ENCODE data around the gene KIAA0232.
"Not testable (repeated sequence)": the region's sequence is repeated elsewhere in the genome, so short reads cannot be mapped to it uniquely, and the experiment has no call there.

KIAA0232 gene

DNA sequence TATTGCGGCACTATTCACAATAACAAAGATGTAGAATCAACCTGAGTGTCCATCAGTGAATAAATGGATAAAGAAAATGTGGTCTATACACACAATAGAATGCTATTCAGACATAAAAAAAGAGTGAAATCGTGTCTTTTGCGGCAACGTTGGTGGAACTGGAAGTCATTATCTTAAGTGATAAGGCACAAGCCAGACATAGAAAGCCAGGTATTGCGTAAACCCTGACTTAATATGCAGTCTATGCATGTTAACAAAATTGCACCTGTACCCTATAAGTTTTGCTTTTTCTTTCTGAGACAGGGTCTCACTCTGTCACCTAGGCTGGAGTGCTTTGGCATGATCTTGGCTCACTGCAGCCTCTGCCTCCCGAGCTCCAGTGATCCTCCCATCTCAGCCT is 28.6 kb downstream of the KIAA0232 start:
- no peak for DNase-seq

DNA sequence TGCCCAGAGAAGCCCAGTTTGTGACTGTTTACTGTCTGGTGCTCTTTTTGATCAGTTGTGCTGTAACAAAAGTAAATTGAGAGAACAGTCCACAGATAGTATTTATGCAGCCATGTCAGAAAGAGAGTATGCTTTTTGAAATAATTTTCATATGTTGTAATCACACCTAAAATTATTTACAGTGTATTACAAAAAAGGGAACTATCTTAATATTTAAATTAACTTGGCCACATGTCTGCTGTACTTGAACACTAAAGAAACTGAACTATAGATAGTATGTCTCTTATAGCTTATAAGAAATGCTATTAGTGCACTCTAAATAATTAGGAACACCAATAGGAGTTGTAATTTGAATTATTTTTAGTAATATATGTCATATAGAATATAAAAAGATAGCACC is 30.2 kb downstream of the KIAA0232 start:
- DNase-seq = no peak

DNA sequence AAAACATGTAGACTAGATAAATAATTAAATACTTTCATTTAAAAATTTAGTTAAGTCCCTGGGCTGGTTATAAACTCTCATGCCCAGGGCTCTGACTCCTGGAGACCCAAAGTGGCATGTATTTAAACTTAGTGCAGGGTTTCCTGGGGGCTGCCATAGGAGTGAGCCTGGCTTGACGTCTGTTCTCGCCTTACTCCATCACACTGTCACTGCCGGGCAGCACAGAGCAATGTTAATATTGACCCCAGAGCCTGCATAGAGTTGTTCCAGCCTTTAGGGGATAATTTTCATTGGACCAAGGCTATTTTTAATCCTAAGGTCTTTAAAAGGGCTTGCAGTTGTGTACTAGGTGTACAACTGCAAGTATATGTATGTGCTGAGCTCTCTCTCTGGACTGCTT is 31.2 kb downstream of the KIAA0232 start:
- DNase-seq = no peak

DNA sequence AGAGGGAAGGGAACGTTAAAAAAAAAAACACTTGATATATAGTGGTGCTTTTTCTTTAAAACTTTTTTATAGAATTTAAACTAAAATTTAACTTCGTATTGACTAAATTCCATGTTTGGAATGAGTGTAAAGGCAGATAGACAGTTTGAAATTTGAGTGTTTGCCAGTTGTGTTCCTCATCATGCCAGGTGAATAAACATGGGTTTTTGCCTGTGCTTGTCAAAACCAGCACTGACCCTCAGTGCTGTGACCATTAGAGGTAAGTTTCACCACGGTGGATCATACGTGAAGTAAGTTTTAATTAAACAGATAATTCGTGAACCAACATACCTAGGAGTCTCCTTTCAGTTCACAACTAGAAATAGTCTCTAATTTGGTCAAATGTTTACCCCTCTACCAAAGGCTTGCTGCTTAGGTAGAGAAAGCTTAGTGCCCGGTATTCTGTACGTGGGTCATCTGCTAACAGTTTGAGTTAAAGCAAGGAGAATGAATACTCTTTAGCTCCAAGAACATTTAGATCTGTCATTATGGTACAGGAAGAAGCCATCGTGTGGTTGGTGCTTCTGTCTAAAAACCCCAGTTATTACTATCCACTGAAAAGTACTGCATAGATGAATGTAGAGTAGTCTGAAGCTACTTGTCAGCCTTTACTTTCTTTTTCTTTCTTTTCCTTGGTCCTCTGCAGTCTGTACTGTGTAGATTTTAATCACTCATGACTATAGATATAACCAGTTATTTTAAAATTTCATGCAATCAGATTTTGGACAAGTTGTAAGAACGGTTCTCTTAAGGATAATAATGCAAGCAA is 32.7 kb downstream of the KIAA0232 start:
- DNase-seq = no peak

DNA sequence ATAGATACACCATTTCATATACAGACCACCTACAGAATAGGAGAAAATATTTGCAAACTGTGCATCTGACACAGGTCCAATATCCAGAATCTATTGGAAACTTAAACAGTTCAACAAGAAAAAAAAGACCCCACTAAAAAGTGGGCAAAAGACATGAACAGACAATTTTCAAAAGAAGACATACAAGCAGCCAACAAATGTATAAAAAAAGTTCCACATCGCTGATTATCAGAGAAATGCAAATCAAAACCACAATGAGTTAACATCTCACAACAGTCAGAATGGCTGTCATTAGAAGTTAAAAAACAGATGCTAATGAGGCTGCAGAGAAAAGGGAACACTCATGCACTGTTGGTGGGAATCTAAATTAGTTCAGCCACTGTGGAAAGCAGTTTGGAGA is 36.8 kb downstream of the KIAA0232 start:
- DNase-seq = no peak

DNA sequence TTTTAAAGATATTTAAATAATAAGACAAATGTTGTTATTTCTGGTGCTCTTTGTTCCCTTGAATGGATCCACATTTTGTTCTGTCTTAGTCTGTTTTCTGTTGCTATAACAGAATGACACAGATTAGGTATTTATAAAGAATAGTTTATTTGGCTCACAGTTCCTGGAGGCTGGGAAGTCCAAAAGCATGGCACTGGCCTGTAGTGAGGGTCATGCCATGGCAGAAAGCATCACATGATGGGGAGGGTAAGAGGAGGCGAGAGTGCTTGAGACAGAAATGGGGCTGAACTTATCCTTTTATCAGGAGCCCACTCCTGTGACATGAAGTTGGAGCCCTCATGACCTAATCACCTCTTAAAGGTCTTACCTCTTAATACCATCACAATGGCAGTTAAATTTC is 38.2 kb downstream of the KIAA0232 start:
- DNase-seq = no peak

DNA sequence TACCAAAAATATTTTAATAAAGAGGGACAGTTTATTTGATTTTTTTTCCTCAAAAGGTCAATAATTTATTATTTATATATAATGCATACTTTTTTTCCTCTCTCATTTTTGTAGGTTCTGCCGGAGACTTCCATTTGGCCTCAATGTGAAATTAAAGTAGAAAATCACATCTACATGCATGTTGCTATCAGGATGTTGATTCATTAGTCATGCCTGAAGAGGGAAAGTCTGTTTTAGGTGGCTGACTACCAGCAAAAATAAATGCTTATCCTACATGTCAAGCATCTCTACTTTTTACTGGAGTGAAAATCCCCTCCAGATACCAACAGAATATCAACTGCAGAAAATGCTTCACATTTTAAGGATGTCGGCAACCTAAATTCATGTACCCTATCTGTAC is 41.5 kb downstream of the KIAA0232 start:
- no peak for DNase-seq

DNA sequence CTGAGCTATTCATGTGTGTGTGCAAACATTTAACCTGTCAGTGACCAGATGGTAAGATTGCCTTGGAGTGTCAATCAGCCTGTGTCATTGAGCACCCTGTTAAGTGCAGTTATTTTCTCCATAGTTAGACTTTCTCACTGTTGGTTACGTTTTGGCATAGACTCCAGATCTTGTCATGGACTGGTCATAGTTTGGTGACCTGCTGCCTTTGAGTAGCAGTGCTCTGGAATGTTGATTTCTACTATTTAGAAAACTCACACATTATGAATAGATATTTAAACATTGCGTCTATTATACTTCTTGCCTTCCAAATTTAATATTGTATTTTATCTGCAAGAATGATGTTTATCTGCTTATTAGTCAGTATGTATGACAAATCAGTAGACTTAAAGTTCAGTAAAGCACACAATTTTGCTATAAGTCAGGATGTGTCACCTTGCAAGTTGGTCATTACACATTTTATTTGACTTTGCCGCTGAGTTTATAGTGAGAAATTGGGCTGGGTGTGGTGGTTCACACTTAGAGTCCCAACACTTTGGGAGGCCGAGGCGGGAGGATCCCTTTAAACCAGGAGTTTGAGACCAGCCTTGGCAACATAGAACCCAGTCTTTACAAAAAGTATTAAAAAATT is 42.4 kb downstream of the KIAA0232 start:
- DNase-seq = no peak

DNA sequence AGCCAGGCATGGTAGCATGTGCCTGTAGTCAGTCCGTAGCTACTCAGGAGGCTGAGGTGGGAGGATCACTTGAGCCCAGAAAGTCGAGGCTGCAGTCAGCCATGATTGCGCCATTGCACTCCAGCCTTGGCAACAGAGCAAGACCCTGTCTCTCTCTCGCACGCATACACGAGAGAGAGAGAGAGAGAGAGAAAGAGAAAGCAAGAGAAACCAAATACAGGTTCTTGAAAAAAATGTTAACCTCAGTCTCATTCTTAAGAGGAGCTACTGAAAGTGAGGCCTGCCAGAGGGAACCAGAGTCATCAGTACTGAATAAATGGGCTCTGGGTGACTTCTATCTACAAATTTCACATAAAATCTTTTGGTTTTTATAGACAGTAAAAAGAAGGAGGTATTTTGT is 42.9 kb downstream of the KIAA0232 start:
- no peak for DNase-seq

DNA sequence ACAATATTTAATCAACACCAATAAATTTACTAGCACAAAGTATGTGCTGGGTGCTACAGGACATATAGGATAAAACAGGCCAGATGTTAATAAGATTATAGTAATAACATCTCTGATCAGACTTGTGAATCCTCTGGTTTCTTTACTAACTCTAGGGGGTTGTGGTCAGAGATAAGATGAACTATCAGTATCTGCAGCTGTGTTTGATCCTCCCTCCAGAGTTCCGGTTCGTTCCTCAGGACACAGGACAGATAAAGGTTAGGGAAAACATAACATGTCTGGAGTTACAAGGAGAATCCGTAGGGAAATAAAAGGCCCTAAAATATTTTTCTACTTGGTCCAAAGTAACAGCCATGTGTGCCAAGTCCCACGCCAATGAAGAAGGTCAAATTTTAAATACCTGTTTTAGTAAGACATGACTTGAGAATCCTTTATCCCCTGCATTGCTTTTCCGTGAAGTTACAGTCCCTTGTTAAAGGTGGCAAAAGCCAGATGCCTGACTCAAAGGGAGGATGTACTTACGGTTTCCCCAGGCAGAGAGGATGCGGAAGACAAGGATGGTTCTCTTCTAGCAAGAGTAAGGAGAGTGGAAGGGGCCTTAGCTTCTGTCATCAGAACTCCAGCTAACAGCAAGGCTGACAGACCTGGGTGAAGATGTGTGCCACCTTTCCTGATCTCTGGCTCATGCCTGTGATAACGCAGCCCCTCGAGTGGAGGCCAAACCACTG is 44.4 kb downstream of the KIAA0232 start:
- no peak for DNase-seq

DNA sequence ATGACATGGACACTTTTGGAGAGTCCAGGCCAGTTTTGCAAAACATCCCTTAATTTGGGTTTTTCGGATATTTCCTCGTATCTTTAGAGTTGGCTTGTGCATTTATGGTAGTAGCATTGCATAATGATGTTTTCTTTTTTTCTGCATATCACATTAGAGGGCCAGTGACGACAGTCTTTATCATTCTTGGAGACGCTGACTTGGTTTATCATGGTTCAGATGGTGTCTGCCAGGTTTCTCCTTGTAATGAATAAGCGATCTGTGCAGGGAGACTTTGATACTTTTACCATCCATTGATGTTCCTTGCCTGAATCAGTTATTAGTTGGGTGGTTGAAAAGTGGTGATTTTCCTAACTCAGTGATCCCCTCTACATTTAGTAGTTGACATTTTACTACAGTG is 46.6 kb downstream of the KIAA0232 start:
- no peak for DNase-seq

DNA sequence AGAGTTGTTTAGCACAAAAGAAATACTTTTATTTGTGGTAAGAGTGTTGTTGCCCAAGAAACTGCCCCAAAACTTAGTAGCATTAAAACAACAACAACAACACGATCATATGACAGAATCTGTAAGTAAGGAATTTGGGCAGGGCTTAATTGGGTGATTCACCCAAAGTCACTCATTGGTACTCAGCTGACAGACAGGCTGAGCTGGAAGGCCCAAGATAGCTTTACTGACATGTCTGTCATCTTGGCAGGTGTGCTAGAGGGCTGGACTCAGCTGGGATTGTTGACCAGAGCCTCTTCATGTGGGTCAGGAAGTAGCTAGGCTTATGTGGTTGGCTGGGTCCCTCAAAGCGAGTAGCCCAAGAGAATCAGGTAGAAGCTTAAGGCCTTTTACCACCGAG is 52.3 kb downstream of the KIAA0232 start:
- DNase-seq = no peak

DNA sequence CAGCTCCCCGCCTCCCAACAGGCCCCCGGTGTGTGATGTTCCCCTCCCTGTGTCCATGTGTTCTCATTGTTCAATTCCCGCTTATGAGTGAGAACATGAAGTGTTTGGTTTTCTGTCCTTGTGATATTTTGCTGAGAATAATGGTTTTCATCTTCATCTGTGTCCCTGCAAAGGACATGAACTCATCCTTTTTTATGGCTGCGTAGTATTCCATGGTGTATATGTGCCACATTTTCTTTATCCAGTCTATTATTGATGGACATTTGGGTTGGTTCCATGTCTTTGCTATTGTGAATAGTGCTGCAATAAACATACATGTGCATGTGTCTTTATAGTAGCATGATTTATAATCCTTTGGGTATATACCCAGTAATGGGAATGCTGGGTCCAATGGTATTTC is 53.1 kb downstream of the KIAA0232 start:
- not testable (repeated sequence) for DNase-seq

DNA sequence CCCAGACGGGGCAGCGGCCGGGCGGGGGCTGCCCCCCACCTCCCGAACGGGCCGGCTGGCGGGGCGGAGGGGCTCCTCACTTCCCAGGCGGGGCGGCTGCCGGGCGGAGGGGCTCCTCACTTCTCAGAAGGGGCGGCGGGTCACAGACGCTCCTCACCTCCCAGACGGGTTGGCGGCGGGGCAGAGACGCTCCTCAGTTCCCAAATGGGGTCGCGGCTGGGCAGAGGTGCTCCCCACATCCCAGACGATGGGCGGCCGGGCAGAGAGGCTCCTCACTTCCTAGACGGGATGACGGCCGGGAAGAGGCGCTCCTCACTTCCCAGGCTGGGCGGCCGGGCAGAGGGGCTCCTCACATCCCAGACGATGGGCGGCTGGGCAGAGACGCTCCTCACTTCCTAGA is 54.6 kb downstream of the KIAA0232 start:
- not testable (repeated sequence) for DNase-seq

DNA sequence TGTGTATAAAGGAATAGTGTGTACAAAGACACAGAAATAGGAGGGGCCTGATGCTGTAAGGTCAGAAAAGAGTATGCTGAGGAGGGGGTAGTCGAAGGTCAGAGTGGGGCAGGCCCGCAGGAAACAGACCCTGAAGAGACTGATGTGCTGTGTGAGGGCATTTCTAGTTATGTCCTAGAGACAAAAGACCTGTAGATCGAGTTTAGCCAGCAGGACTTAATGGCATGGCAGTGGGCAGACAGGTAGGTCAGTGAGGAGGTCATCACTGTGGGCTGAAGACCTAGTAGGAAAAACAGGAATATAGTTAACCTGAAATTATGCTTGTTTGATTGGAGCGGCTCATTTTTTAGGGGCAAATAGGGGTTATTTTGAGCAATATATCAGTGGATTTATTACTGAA is 57.1 kb downstream of the KIAA0232 start:
- DNase-seq = no peak

DNA sequence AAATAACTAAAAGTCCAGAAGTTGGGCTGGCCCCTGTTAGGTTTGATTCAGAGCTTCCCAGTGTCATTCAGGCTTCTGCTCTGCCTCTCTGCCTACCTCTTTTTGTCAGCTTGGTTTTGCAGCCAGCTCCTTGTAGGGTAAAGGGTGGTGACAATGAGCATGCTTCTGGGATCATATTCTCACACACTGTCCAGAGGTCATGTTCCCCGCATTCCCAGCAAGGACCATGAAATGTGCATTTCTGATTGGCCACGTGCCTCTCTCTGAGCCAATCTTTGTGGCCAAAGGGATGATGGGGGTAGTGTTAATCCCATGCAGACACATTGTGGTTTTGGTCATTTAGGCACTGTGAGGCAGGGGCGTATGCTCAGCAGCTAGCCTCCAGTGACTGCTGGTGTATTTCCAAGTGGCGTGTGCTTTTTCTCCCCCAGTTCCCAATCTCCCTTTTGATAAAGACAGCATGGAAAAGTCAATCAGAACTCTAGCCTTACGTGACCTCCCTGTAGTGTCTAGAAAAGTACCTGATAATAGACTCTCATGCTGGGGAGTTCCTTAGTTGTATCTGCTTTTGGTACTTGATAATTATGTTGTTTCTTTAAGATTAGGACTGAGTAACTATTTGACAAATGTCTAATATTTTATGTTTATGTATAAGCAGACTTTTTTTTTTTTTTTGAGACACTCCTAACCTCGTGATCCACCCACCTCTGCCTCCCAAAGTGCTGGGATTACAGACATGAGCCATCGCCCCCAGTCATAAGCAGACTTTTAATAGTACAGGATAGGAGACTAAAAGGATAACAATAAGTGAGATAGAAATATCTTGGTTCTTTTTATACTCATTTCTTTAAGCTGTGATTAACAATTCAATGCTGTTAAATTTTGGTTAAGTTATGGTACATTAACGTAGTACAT is 57.8 kb downstream of the KIAA0232 start:
- DNase-seq = no peak

DNA sequence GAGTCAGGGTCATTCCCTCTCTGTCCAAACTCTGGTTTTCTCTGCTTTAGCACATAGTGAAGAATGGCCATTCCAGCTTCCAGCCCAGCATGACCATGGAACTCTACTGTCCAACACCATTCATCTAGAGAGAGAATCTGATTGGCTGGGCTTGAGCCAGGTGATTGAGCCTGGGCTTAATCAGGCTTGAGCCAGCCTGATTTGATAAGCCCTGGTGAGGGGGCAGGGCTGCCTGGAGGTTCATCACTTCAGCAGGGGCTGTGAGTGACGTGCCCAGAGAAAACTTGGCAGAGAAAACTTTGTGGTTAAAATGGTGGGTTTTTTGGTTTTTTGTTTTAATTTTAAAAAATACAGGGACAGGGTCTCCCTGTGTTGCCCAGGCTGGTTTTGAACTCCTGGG is 62.5 kb downstream of the KIAA0232 start:
- no peak for DNase-seq

DNA sequence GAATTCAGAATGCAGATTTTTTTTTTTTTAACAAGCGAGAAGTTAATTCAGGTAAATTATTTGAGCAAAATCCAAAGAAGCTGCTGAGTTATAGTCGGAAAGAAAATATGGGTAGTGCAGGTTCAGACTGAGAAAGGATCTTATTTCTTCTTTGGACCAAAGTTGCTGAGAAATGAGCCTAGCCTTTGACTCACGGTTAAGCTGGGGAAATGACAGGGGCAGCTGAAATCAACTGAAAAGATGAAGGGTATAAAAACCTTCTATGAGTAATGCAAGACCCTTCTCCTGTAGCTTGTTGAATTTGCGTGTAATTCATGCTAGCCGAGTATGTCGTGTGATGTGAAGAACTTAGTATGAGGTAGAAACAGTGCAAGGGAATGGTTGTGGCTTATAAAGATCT is 63.0 kb downstream of the KIAA0232 start:
- no peak for DNase-seq

DNA sequence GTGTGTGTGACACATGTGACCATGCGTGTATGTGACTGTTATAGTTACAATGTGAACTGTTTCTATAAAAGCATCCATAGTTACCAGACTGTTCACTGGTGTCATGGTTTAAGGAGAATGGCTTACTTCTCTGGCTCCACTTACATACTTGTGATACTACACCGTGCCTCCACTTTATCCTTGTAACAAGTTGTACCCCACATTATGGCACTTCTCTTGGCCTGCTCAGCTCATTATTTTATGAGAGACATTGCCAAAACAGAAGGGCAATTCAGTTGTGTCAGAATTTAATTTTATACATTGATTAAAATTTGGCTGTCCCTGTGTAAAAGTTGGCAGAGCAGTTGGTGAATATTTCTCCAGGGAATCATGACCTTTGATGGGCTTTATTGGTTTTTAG is 64.7 kb downstream of the KIAA0232 start:
- DNase-seq = no peak

DNA sequence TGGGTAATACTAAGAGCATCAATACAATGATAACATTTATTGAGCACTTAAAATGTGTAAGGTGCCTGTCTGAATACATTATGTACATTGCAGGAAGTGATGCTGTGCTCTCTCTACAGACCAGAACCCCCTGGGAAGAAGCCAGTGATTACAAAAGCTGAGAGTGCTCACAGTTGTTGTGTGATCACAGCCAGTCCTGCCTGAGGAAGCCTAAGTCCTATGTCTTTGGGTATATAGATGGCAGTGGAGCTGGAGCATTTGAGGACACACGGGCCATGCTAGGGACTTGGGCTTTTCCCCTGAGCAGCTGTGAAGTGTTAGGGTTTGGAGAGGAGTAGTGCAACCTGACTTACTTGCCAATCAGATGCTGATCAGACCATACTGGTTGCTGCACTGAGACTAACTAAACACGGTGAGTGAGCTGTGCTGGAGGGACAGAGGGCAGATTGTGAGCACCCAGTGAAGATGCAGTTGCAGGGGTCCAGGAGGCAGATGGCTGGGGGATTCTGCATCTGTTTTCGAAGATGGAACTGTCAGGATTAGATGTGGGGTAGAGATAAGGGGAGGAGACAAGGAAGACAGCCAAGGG is 66.3 kb downstream of the KIAA0232 start:
- DNase-seq = no peak

DNA sequence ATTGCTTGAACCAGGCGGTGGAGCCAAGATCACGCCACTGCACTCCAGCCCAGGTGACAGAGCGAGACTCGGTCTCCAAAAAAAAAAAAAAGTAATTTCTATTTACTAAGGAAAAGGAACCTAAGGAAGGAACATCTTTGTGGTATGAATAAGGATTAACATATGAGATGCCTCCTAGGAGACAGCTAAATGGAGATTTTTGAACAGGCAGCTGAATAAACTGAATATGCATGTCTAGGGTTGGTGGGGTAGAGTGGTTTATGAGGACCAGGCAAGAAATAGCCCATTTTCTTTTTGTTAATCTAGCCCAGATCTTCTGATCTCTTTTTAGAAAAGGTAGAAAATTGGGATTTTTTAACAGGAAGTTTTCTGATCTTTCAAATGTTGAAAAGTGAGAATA is 67.2 kb downstream of the KIAA0232 start:
- DNase-seq = no peak

DNA sequence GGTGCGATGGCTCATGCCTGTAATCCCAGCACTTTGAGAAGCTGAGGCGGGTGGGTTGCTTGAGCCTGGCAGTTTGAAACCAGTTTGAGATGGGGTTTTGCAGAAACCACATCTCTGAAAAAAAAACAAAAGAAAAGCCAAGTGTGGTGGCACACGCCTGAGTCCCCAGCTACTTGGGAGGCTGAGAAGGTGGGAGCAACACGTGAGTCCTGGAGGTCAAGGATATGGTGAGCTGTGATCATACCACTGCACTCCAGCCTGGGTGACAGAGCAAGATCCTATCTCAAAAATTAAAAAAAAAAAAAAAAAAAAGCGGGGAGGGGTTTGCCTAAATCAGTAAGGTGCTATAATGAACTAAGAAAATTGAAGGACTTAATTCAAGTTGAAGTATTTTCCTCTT is 68.9 kb downstream of the KIAA0232 start:
- DNase-seq = no peak

DNA sequence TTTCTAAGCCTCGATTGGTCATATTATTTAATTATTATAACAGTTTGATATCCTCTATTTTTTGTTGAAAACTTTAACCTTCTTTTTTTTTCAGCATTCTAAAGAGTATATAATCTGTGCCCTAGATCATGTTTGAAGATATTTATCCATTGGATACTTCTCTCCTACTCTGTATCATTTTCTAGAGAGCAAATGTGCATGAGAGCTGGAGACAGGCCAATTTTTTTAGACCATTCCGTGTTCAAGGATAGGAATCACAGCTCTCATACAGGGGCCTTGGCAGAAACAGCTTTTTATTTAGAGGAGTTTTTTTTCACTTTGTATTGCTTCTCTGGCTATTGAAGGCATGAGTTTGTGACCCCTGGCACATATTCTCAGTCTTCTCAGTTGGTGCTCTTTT is 69.4 kb downstream of the KIAA0232 start:
- no peak for DNase-seq
